RWPE1 (cell line): ENCODE results near the gene IQGAP2.

Source experiments
- CTCF ChIA-PET: fragments of 350-600 bp; sonication (Branson Sonifier 250); formaldehyde crosslinking; extraction: SDS; loops from one replicate; lab custom pipeline; 2021; lab: Yijun Ruan, JAX
- POLR2A ChIA-PET: fragments of 400-600 bp; formaldehyde crosslinking; extraction: SDS; loops from one replicate; lab custom pipeline; 2020; ENCODE audit warnings: antibody characterized with exemption; ENCODE audit not compliant: low non-redundant PET; lab: Yijun Ruan, JAX
- DNase-seq: peaks from one replicate; pipeline ENCODE4 v3.0.0; 2012; ENCODE audit warnings: low spot score
- H3K27ac ChIP-seq: fragments of 450-650 bp; 2 replicates; pipeline ENCODE4 v1.5.1; 2017
- CTCF ChIP-seq: fragments of 450-650 bp; conservative IDR thresholded peaks from 2 replicates; pipeline ENCODE4 v1.5.1; 2017; ENCODE audit warnings: low read depth, mild to moderate bottlenecking

IQGAP2 gene

DNA sequence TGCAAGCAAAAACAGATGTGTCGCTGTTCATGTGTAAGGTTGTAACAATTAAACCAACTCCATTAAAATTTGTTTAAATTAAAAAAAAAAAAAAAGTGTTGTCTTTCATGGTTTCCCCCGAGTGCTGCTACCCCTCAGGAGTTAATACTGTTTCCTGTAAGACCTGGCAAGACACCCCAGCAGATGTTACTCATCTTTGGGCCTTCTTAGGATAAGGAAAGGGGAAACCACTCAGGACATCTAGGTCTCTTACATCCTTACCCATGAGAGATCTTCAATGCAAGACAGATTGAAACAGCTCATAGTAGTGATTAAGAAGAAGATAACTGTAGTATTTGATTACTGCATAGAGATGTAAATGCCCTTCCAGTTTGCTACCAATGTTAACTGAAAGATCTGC lies 279.3 kb downstream of the IQGAP2 start:
- ChIA-PET CTCF (interaction anchor here (0.5 to 0.7 kb wide), 3 partner anchors 1229 to 1533 kb away, joined by 3 to 5 read pairs (median 3); no protein-coding TSS in a partner anchor), POLR2A (no interaction called here)
- H3K27ac ChIP-seq = no peak overlapping the region
- DNase-seq = no peak
- no peak for TF ChIP-seq CTCF

DNA sequence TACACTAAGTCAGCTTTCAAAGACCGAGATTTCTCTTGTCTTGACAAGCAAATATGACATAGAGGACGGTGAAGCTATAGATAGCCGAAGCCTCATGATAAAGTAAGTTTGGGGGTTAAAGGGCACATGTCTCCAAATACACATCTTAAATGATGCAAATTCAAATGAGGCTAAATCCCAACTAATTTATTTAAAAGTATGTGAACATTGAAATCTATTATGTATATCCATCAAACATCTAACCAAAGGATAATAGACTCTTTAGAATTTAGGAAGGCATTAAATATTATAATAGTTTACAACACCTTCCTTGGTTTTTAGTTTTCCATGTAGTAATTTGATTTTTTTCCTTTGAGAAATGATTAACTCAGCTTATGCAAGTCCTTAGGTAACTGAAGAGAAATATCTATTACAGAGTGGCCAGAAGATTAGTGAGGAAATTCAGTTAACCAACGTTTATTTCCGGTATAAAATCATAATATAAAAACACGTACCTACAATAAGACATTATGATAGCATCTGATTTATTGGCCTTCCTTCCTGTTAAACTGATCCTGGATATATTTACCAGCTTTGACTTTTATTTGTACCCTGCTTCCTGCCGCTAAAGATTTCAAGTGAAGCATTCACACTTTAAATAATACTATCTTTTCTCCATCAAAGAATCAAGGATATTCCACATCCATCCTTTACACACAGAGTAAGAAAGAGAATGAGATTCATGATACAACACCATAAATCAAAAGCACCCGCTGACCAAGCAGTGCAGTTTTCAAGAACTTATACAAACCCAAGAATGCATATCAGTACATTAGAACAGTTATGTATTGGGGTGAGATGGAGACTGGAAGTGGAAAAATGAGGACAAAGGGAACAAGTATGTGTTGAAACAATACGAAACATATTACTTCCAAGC lies 281.0 kb downstream of the IQGAP2 start:
- no peak overlapping the region for H3K27ac ChIP-seq
- no peak for DNase-seq
- ChIA-PET CTCF (interaction anchor here (0.6 to 1.0 kb wide), 2 partner anchors 54 to 740 kb away, joined by 5 read pairs; no protein-coding TSS in a partner anchor), POLR2A (no interaction called here)
- no peak for TF ChIP-seq CTCF

DNA sequence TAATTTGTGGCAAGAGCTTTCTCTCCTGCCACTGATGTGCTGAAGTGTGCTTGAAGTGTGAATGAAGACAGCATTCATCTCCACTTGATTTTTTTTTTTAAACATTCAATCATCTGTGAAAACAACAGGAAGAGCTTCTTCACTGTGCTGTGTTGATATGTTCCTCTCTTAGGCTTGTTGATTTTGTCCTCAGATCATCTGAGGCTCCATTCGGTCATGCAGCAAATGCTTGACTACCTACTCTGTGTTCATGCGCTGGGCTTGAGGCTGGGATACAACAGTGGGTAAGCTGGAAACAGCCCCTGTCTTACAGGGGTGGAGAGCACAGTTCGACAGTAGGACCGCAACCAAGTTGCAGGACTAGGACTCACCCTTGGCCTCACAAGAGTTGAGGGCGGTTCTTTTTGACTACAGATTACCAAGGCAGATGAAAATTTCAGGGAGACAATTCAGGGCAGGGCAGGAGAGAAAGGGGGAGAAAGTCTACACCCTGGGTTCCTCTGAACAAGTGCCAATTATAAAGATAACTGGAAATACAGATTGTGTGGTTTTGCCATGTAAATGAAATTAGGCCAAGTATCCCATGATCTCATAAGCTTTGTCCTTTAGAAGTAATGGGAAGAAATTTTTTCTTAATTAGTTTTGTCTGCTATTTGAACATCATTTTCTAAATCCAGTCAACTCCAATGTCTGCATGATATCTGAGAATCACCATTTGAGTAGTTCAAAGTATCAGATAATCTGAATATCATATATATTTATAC lies 281.9 kb downstream of the IQGAP2 start:
- DNase-seq = no peak
- CTCF ChIA-PET = interaction anchor here (0.6 to 0.8 kb wide), 2 partner anchors 26 to 739 kb away, joined by 3 to 5 read pairs; no protein-coding TSS in a partner anchor
- no peak for TF ChIP-seq CTCF
- POLR2A ChIA-PET = no interaction called here
- H3K27ac ChIP-seq = no peak overlapping the region

DNA sequence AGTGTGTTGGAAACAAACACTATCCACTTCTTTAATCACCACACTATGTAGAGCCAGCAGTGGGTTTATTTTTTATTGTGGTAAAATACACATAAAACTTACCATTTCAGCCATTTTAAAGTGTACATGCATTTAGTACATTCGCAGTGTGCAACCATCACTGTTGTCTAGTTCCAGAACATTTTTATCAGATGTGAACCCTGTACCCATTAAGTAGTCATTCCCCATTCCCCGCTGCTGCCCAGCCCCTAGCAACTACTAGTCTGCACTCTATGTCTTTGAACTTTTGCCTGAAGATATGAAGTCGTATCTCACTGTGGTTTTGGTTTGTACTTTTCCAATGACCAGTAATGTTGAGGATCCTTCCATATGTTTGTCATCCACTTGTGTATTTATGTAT lies 282.6 kb downstream of the IQGAP2 start:
- no peak for TF ChIP-seq CTCF
- DNase-seq = no peak
- CTCF ChIA-PET = no interaction called here
- no peak overlapping the region for H3K27ac ChIP-seq
- POLR2A ChIA-PET = no interaction called here

DNA sequence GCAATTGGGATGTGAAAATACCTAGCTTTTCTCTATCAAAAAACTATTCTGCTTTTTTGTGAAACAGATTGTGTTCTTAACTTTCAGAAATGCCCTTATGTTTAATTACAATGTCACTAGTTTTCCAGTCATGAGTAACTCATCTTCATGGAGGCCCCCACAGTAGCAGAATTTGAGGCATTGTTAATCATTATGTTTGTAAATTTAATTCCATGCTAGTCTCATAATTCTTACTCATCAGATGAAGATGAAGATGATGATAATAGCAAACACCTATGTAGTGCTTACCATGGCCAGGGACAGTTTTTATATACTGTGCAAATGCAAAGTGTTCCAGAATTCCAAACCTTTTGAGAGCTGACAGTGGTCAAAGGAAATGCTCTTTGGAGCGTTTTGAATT lies 285.1 kb downstream of the IQGAP2 start:
- ChIA-PET POLR2A (no interaction called here), CTCF (no interaction called here)
- no peak for DNase-seq
- H3K27ac ChIP-seq = no peak overlapping the region
- no peak for TF ChIP-seq CTCF

DNA sequence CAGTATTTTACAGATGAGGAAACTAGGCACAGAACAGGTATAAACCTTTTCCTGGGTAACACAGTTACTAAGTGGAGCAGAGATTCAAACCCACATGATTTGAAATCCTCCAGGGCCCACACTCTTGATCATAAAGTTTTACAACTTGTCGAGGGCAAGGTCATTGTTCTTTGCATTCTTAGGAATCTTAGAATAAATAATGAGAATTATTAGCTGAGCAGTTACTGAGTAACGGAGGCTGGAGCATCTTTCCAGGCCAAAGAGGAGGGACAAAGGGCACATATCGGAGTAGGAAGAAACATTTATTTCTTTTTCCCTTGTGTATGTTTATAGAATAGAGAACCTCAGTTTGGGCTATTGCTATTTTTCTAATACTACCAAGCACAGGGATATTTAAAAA lies 285.8 kb downstream of the IQGAP2 start:
- H3K27ac ChIP-seq = no peak overlapping the region
- CTCF ChIA-PET = interaction anchor here (0.6 kb wide), 1 partner anchor 829 kb away, joined by 3 read pairs; no protein-coding TSS in a partner anchor
- DNase-seq = no peak
- POLR2A ChIA-PET = no interaction called here
- TF ChIP-seq CTCF = no peak
